Fibroblast of lung (primary cell): ENCODE results near the gene TMEM131L. TPM values are rescaled to one million over a fixed set of nuclear protein-coding genes. Genes with fewer than 3 reads are reported as not detected.

Source experiments
- DNase-seq, 2 donors: peaks; one replicate each; pipeline versions ENCODE4 v3.0.0 to v3.0.0-alpha.2; 2010; ENCODE audit warnings: low read depth in 2 of 2
- H2AFZ ChIP-seq: 2 replicates; pipeline ENCODE4 v1.5.1; 2012; ENCODE audit warnings: low read length, control low read depth, inconsistent platforms
- H3K27ac ChIP-seq: 2 replicates; pipeline ENCODE4 v1.5.1; 2011; ENCODE audit warnings: low read length, control low read depth; ENCODE audit not compliant: insufficient read depth
- H3K27me3 ChIP-seq: 2 replicates; pipeline ENCODE4 v1.5.1; 2011; ENCODE audit warnings: mild to moderate bottlenecking, low read length; ENCODE audit not compliant: control insufficient read depth, insufficient read depth
- H3K36me3 ChIP-seq: 2 replicates; pipeline ENCODE4 v1.5.1; 2011; ENCODE audit warnings: low read length; ENCODE audit not compliant: control insufficient read depth, insufficient read depth
- H3K4me1 ChIP-seq: 2 replicates; pipeline ENCODE4 v1.5.1; 2011; ENCODE audit warnings: low read length; ENCODE audit not compliant: control insufficient read depth, insufficient read depth; ENCODE audit errors: extremely low read depth
- H3K4me2 ChIP-seq: 2 replicates; pipeline ENCODE4 v1.5.1; 2011; ENCODE audit warnings: low read length, control low read depth; ENCODE audit not compliant: insufficient read depth; ENCODE audit errors: extremely low read depth
- H3K4me3 ChIP-seq, 4 experiments: fragments of 200-600 bp in 1 of 4; sonication (generic) in 1 of 4; replicated peaks in 1 of 4; 2 replicates each; pipeline ENCODE4 v1.5.1; 2011 to 2016; ENCODE audit warnings: low read length in 4 of 4, low read depth in 3 of 4, mild to moderate bottlenecking in 3 of 4, control low read depth in 2 of 4, inconsistent platforms in 1 of 4, mixed read lengths in 1 of 4; ENCODE audit not compliant: insufficient read depth in 1 of 4; ENCODE audit errors: control extremely low read depth in 1 of 4
- H3K79me2 ChIP-seq: 2 replicates; pipeline ENCODE4 v1.5.1; 2012; ENCODE audit warnings: mild to moderate bottlenecking, low read length, inconsistent platforms; ENCODE audit not compliant: control insufficient read depth, insufficient read depth
- H3K9ac ChIP-seq: 2 replicates; pipeline ENCODE4 v1.5.1; 2011; ENCODE audit warnings: mild to moderate bottlenecking, low read length, control low read depth; ENCODE audit not compliant: insufficient read depth
- H3K9me3 ChIP-seq: 2 replicates; pipeline ENCODE4 v1.5.1; 2012; ENCODE audit warnings: low read depth, low read length; ENCODE audit not compliant: control insufficient read depth, insufficient read depth
- H4K20me1 ChIP-seq: 2 replicates; pipeline ENCODE4 v1.5.1; 2011; ENCODE audit warnings: low read length; ENCODE audit not compliant: control insufficient read depth, insufficient read depth; ENCODE audit errors: extremely low read depth
- EZH2 ChIP-seq: IDR thresholded peaks from 2 replicates; pipeline ENCODE4 v1.5.1; 2012; ENCODE audit warnings: low read length, control low read depth, mild to moderate bottlenecking; ENCODE audit errors: missing control alignments
- polyA plus RNA-seq, 2 donors: library from polyadenylated mRNA; depleted of rRNA in 1 of 2; stranded (reverse) in 1 of 2; unstranded in 1 of 2; fragments of >200 nt; gene quantifications; 2 replicates each; pipeline ENCODE4 v1.2.1, GENCODE V29; 2011 to 2012; ENCODE audit warnings: missing spikeins in 1 of 2
- total RNA-seq: library from RNA; depleted of rRNA; stranded (reverse); fragments of >200 nt; gene quantifications from 2 replicates; pipeline ENCODE4 v1.2.1, GENCODE V29; 2014
- TF ChIP-seq, protein P1 (sequence below), 2 donors: IDR thresholded peaks in 1 of 2; conservative IDR thresholded peaks in 1 of 2; 1 replicate in 1 of 2; 2 replicates in 1 of 2; pipeline ENCODE4 v1.5.1; 2011 to 2012; ENCODE audit warnings: low read length in 2 of 2, control low read depth in 1 of 2, inconsistent platforms in 1 of 2, low read depth in 1 of 2, mild to moderate bottlenecking in 1 of 2

The TMEM131L gene
- total and polyA plus RNA-seq, 2 donors (not counting 1 experiment from before 2014, with no cell fraction given) = 7.7 to 15.0 TPM

DNA sequence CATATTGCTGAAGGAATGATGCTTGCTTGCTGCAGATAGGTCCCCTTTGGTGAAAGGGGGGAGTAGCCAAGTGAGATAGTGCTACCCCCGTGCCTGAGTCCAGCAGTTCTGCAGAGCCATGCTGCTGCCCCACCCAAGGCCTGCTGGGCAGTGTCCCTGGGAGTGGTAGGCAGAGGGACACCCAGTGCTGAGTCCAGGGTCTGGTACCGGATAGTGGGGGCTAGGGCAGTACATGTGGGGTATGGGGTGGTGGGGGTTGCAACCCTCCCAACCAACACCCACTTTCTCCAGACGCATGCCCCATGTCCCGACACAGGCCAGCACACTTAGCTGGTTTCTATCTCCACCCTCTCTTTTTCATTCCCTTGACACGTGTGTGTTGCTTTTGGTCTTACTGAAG lies 155.9 kb downstream of the TMEM131L start:
- Histone ChIP-seq H3K27ac (no peak overlapping the region), H3K79me2 (no peaks in the 10 kb centered on the region)

DNA sequence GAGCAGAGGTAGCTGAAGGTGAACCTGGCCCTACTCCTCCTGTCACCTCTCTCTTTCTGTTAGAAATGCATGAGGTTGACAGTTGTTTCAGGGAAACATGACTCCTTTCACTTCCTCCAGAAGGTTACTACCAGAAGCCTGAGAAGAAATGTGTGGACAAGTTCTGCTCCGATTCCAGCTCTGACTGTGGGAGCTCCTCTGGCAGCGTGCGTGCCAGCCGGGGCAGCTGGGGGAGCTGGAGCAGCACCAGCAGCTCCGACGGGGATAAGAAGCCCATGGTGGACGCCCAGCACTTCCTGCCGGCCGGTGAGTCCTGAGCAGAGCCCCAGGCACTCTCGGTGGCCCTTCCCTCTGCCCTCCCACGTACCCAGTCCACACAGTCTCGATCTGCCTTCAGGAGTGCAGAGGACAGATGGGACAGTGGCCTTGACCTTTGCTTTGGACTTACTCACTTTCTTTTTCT lies 156.6 kb downstream of the TMEM131L start:
- no peak overlapping the region for H3K27ac ChIP-seq
- no peaks in the 10 kb centered on the region for H3K4me1 ChIP-seq
- H3K4me3 ChIP-seq = no peak overlapping the region
- no peak for DNase-seq
- no peaks in the 10 kb centered on the region for H4K20me1 ChIP-seq
- no peak overlapping the region for H2AFZ ChIP-seq
- no peaks in the 10 kb centered on the region for H3K9me3 ChIP-seq
- H3K27me3 ChIP-seq = no peaks in the 10 kb centered on the region
- TF ChIP-seq, protein P1, sequence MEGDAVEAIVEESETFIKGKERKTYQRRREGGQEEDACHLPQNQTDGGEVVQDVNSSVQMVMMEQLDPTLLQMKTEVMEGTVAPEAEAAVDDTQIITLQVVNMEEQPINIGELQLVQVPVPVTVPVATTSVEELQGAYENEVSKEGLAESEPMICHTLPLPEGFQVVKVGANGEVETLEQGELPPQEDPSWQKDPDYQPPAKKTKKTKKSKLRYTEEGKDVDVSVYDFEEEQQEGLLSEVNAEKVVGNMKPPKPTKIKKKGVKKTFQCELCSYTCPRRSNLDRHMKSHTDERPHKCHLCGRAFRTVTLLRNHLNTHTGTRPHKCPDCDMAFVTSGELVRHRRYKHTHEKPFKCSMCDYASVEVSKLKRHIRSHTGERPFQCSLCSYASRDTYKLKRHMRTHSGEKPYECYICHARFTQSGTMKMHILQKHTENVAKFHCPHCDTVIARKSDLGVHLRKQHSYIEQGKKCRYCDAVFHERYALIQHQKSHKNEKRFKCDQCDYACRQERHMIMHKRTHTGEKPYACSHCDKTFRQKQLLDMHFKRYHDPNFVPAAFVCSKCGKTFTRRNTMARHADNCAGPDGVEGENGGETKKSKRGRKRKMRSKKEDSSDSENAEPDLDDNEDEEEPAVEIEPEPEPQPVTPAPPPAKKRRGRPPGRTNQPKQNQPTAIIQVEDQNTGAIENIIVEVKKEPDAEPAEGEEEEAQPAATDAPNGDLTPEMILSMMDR (conservative IDR thresholded peaks at IDR 0.05 in 1 of 2, IDR thresholded peaks at IDR 0.05 in 1 of 2; ENCODE audit: low read depth in 1 of 2, low read length in 2 of 2) = no peak
- TF ChIP-seq EZH2 = no peak
- H3K36me3 ChIP-seq = peaks cover 7% of the 10 kb centered on the region
- H3K79me2 ChIP-seq = no peaks in the 10 kb centered on the region
- no peak overlapping the region for H3K9ac ChIP-seq
- no peak overlapping the region for H3K4me2 ChIP-seq

More for the DNA sequence above, 155.9 kb downstream of the TMEM131L start:
- Histone ChIP-seq H3K4me1 (no peaks in the 10 kb centered on the region), H3K36me3 (peaks cover 7% of the 10 kb centered on the region), H3K9ac (no peak overlapping the region), H2AFZ (no peak overlapping the region), H3K4me2 (no peak overlapping the region), H4K20me1 (no peaks in the 10 kb centered on the region), H3K4me3 (no peak overlapping the region), H3K9me3 (no peaks in the 10 kb centered on the region), H3K27me3 (no peaks in the 10 kb centered on the region)
- no peak for DNase-seq
- TF ChIP-seq, protein P1 (conservative IDR thresholded peaks at IDR 0.05 in 1 of 2, IDR thresholded peaks at IDR 0.05 in 1 of 2; ENCODE audit: low read depth in 1 of 2, low read length in 2 of 2) = no peak

- H3K36me3 ChIP-seq = peaks cover 7% of the 10 kb centered on the region
- no peaks in the 10 kb centered on the region for H3K9me3 ChIP-seq
- H3K4me3 ChIP-seq = no peak overlapping the region
- H2AFZ ChIP-seq = no peak overlapping the region
- H3K4me2 ChIP-seq = no peak overlapping the region
- no peaks in the 10 kb centered on the region for H3K79me2 ChIP-seq
- no peaks in the 10 kb centered on the region for H3K27me3 ChIP-seq
- no peaks in the 10 kb centered on the region for H3K4me1 ChIP-seq
- DNase-seq = no peak
- H3K27ac ChIP-seq = no peak overlapping the region
- TF ChIP-seq, protein P1 (conservative IDR thresholded peaks at IDR 0.05 in 1 of 2, IDR thresholded peaks at IDR 0.05 in 1 of 2; ENCODE audit: low read depth in 1 of 2, low read length in 2 of 2) = no peak
- no peak for TF ChIP-seq EZH2
- no peaks in the 10 kb centered on the region for H4K20me1 ChIP-seq
- H3K9ac ChIP-seq = no peak overlapping the region
Measured at GRCh38 chr4:153623491-153623890, 157.3 kb downstream of the TMEM131L start.
